Liver (tissue), 9 donors: ENCODE measurements around the gene ADCYAP1R1. TPM values are rescaled to one million over a fixed set of nuclear protein-coding genes. Genes with fewer than 3 reads are reported as not detected.

Experiments
- DNase-seq: peaks from one replicate; pipeline ENCODE4 v3.0.0-alpha.2; 2017; ENCODE audit warnings: low spot score
- H3K27ac ChIP-seq, 2 donors: one replicate each; pipeline ENCODE4 v1.7.0; 2013; ENCODE audit warnings: inconsistent platforms in 2 of 2, low read length in 2 of 2, control low read depth in 1 of 2, low read depth in 1 of 2, mild to moderate bottlenecking in 1 of 2
- H3K27me3 ChIP-seq, 4 donors: one replicate each; pipeline versions ENCODE4 v1.6.1 to v1.7.0; 2013; ENCODE audit warnings: low read length in 3 of 4, inconsistent platforms in 1 of 4, mild to moderate bottlenecking in 1 of 4, moderate library complexity in 1 of 4; ENCODE audit not compliant: control insufficient read depth in 4 of 4, insufficient read depth in 4 of 4
- H3K36me3 ChIP-seq, 4 donors: one replicate each; pipeline versions ENCODE4 v1.6.1 to v1.7.0; 2013; ENCODE audit warnings: low read length in 3 of 4, mild to moderate bottlenecking in 3 of 4, low read depth in 1 of 4, moderate library complexity in 1 of 4; ENCODE audit not compliant: control insufficient read depth in 4 of 4, insufficient read depth in 3 of 4
- H3K4me1 ChIP-seq, 4 donors: one replicate each; pipeline versions ENCODE4 v1.6.1 to v1.7.0; 2013; ENCODE audit warnings: low read length in 3 of 4, mild to moderate bottlenecking in 3 of 4, moderate library complexity in 1 of 4; ENCODE audit not compliant: control insufficient read depth in 4 of 4, insufficient read depth in 4 of 4
- H3K4me3 ChIP-seq, 3 donors: one replicate each; pipeline versions ENCODE4 v1.6.1 to v1.7.0; 2013; ENCODE audit warnings: low read length in 3 of 3, control low read depth in 1 of 3, low read depth in 1 of 3, mild to moderate bottlenecking in 1 of 3
- H3K9ac ChIP-seq, 2 donors: one replicate each; pipeline ENCODE4 v1.7.0; 2013; ENCODE audit warnings: low read length in 2 of 2, mild to moderate bottlenecking in 2 of 2, moderate library complexity in 2 of 2, control low read depth in 1 of 2, low read depth in 1 of 2
- H3K9me3 ChIP-seq, 4 donors: one replicate each; pipeline versions ENCODE4 v1.6.1 to v1.7.0; 2013; ENCODE audit warnings: low read length in 3 of 4; ENCODE audit not compliant: control insufficient read depth in 4 of 4
- EGR1 ChIP-seq, 2 donors: IDR thresholded peaks; 2 replicates each; pipeline ENCODE4 v1.6.1; 2016 to 2018; ENCODE audit warnings: antibody characterized with exemption in 2 of 2, low read depth in 2 of 2
- FOXA1 ChIP-seq: IDR thresholded peaks from 2 replicates; pipeline ENCODE4 v1.6.1; 2016; ENCODE audit warnings: antibody characterized with exemption
- FOXA2 ChIP-seq: IDR thresholded peaks from 2 replicates; pipeline ENCODE4 v1.6.1; 2016; ENCODE audit warnings: antibody characterized with exemption
- GABPA ChIP-seq, 2 donors: IDR thresholded peaks in 1 of 2; conservative IDR thresholded peaks in 1 of 2; 2 replicates each; pipeline ENCODE4 v1.6.1; 2016; ENCODE audit warnings: antibody characterized with exemption in 2 of 2, mild to moderate bottlenecking in 1 of 2, moderate library complexity in 1 of 2
- HNF4A ChIP-seq, 2 donors: conservative IDR thresholded peaks; 2 replicates each; pipeline ENCODE4 v1.6.1; 2016; ENCODE audit warnings: antibody characterized with exemption in 2 of 2, mild to moderate bottlenecking in 2 of 2
- HNF4G ChIP-seq: IDR thresholded peaks from 2 replicates; pipeline ENCODE4 v1.6.1; 2016; ENCODE audit warnings: antibody characterized with exemption
- JUND ChIP-seq, 2 donors: IDR thresholded peaks; 2 replicates each; pipeline ENCODE4 v1.6.1; 2016; ENCODE audit warnings: antibody characterized with exemption in 2 of 2
- NR2F2 ChIP-seq: IDR thresholded peaks from 2 replicates; pipeline ENCODE4 v1.6.1; 2016; ENCODE audit warnings: antibody characterized with exemption
- RAD21 ChIP-seq, 2 donors: IDR thresholded peaks; 2 replicates each; pipeline ENCODE4 v1.6.1; 2016; ENCODE audit warnings: antibody characterized with exemption in 2 of 2, mild to moderate bottlenecking in 2 of 2
- RXRA ChIP-seq, 2 donors: IDR thresholded peaks; 2 replicates each; pipeline ENCODE4 v1.6.1; 2017 to 2018; ENCODE audit warnings: antibody characterized with exemption in 2 of 2, mild to moderate bottlenecking in 1 of 2
- SP1 ChIP-seq: IDR thresholded peaks from 2 replicates; pipeline ENCODE4 v1.6.1; 2018; ENCODE audit warnings: antibody characterized with exemption, mild to moderate bottlenecking
- TAF1 ChIP-seq: conservative IDR thresholded peaks from 2 replicates; pipeline ENCODE4 v1.6.1; 2016; ENCODE audit warnings: antibody characterized with exemption, mild to moderate bottlenecking
- YY1 ChIP-seq: IDR thresholded peaks from 2 replicates; pipeline ENCODE4 v1.6.1; 2016; ENCODE audit warnings: antibody characterized with exemption, mild to moderate bottlenecking
- WGBS: extraction: QIAGEN DNeasy Blood & Tissue Kit; methylation state at CpG from one replicate; pipeline ENCODE4 v1.1.7; 2013; 5-methylcytosine and 5-hydroxymethylcytosine counted together
- polyA plus RNA-seq, 2 donors: library from polyadenylated mRNA; stranded (reverse) in 1 of 2; unstranded in 1 of 2; fragments of 200-250 nt in 1 of 2; fragments of >200 nt in 1 of 2; fragmentation: Nextera tagmentation in 1 of 2; extraction: Ambion mirVana in 1 of 2; gene quantifications; one replicate each; pipeline versions ENCODE4 v1.2.1 to v1.2.3, GENCODE V29; 2013 to 2015
- total RNA-seq, 2 donors: library from RNA; depleted of rRNA; stranded (reverse); fragments of >200 nt; gene quantifications; one replicate each; pipeline ENCODE4 v1.2.3, GENCODE V29; 2014
- TF ChIP-seq, protein P1 (sequence below): IDR thresholded peaks from 2 replicates; pipeline ENCODE4 v1.6.1; 2016; ENCODE audit warnings: antibody characterized with exemption
- TF ChIP-seq, protein P2 (sequence below): fragments of 150-350 bp; IDR thresholded peaks from 2 replicates; pipeline ENCODE4 v1.5.1; 2017; ENCODE audit warnings: improper control_type of control experiment, low read depth, low read length; ENCODE audit not compliant: missing input control
- TF ChIP-seq, protein P3 (sequence below): IDR thresholded peaks from 2 replicates; pipeline ENCODE4 v1.6.1; 2016; ENCODE audit warnings: antibody characterized with exemption
- TF ChIP-seq, protein P4 (sequence below): IDR thresholded peaks from 2 replicates; pipeline ENCODE4 v1.6.1; 2016; ENCODE audit warnings: antibody characterized with exemption
- TF ChIP-seq, protein P5 (sequence below): IDR thresholded peaks from 2 replicates; pipeline ENCODE4 v1.6.1; 2016; ENCODE audit warnings: antibody characterized with exemption, mild to moderate bottlenecking
- donor health status: healthy.
- donor health status: healthy.
- donor health status: healthy.
- donor health status: healthy.
- donor health status: healthy.

The ADCYAP1R1 gene
- total and polyA plus RNA-seq, 4 donors: 0.05 to 0.67 (median 0.12) TPM; not detected in 1

DNA sequence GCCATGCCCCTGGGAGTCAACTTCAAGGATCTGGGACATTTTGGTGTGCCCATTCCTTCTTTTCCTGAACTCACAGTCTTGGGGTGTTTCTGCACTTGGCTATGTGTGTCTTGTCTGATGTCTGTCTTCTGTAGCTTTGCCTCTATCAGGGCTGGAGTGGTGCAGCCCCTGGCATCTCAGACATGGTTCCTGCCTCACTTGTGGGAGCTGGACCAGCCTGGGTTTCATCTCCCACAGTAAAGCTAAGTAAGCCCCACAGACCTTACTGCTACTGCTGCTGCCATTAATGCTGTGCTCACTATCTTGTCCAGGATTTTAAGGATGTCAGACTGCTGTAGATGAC is 59.0 kb downstream of the ADCYAP1R1 start:
- H3K4me3 ChIP-seq: no peak overlapping the region
- no peaks in the 10 kb centered on the region for H3K27me3 ChIP-seq
- no peak overlapping the region for H3K9ac ChIP-seq
- TF ChIP-seq, protein P1, sequence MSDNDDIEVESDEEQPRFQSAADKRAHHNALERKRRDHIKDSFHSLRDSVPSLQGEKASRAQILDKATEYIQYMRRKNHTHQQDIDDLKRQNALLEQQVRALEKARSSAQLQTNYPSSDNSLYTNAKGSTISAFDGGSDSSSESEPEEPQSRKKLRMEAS: no peak
- TF ChIP-seq, protein P2, sequence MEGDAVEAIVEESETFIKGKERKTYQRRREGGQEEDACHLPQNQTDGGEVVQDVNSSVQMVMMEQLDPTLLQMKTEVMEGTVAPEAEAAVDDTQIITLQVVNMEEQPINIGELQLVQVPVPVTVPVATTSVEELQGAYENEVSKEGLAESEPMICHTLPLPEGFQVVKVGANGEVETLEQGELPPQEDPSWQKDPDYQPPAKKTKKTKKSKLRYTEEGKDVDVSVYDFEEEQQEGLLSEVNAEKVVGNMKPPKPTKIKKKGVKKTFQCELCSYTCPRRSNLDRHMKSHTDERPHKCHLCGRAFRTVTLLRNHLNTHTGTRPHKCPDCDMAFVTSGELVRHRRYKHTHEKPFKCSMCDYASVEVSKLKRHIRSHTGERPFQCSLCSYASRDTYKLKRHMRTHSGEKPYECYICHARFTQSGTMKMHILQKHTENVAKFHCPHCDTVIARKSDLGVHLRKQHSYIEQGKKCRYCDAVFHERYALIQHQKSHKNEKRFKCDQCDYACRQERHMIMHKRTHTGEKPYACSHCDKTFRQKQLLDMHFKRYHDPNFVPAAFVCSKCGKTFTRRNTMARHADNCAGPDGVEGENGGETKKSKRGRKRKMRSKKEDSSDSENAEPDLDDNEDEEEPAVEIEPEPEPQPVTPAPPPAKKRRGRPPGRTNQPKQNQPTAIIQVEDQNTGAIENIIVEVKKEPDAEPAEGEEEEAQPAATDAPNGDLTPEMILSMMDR: no peak
- no peak for TF ChIP-seq NR2F2
- no peak for TF ChIP-seq YY1
- TF ChIP-seq SP1: no peak
- no peak for TF ChIP-seq RAD21 (IDR thresholded peaks at IDR 0.05)
- no peak for TF ChIP-seq FOXA2
- TF ChIP-seq FOXA1: no peak
- TF ChIP-seq, protein P3, sequence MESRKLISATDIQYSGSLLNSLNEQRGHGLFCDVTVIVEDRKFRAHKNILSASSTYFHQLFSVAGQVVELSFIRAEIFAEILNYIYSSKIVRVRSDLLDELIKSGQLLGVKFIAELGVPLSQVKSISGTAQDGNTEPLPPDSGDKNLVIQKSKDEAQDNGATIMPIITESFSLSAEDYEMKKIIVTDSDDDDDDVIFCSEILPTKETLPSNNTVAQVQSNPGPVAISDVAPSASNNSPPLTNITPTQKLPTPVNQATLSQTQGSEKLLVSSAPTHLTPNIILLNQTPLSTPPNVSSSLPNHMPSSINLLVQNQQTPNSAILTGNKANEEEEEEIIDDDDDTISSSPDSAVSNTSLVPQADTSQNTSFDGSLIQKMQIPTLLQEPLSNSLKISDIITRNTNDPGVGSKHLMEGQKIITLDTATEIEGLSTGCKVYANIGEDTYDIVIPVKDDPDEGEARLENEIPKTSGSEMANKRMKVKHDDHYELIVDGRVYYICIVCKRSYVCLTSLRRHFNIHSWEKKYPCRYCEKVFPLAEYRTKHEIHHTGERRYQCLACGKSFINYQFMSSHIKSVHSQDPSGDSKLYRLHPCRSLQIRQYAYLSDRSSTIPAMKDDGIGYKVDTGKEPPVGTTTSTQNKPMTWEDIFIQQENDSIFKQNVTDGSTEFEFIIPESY: no peak
- no peak for TF ChIP-seq HNF4G
- no peak for TF ChIP-seq HNF4A (conservative IDR thresholded peaks at IDR 0.05)
- TF ChIP-seq, protein P4, sequence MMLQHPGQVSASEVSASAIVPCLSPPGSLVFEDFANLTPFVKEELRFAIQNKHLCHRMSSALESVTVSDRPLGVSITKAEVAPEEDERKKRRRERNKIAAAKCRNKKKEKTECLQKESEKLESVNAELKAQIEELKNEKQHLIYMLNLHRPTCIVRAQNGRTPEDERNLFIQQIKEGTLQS: no peak
- TF ChIP-seq EGR1 (IDR thresholded peaks at IDR 0.05; ENCODE audit: low read depth in 2 of 2): no peak
- TF ChIP-seq GABPA (IDR thresholded peaks at IDR 0.05 in 1 of 2, conservative IDR thresholded peaks at IDR 0.05 in 1 of 2): no peak
- no peak for TF ChIP-seq TAF1
- no peak for TF ChIP-seq RXRA (IDR thresholded peaks at IDR 0.05)
- TF ChIP-seq, protein P5, sequence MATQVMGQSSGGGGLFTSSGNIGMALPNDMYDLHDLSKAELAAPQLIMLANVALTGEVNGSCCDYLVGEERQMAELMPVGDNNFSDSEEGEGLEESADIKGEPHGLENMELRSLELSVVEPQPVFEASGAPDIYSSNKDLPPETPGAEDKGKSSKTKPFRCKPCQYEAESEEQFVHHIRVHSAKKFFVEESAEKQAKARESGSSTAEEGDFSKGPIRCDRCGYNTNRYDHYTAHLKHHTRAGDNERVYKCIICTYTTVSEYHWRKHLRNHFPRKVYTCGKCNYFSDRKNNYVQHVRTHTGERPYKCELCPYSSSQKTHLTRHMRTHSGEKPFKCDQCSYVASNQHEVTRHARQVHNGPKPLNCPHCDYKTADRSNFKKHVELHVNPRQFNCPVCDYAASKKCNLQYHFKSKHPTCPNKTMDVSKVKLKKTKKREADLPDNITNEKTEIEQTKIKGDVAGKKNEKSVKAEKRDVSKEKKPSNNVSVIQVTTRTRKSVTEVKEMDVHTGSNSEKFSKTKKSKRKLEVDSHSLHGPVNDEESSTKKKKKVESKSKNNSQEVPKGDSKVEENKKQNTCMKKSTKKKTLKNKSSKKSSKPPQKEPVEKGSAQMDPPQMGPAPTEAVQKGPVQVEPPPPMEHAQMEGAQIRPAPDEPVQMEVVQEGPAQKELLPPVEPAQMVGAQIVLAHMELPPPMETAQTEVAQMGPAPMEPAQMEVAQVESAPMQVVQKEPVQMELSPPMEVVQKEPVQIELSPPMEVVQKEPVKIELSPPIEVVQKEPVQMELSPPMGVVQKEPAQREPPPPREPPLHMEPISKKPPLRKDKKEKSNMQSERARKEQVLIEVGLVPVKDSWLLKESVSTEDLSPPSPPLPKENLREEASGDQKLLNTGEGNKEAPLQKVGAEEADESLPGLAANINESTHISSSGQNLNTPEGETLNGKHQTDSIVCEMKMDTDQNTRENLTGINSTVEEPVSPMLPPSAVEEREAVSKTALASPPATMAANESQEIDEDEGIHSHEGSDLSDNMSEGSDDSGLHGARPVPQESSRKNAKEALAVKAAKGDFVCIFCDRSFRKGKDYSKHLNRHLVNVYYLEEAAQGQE: no peak
- no peak for TF ChIP-seq JUND (IDR thresholded peaks at IDR 0.05)
- H3K9me3 ChIP-seq: no peaks in the 10 kb centered on the region
- no peaks in the 10 kb centered on the region for H3K4me1 ChIP-seq
- no peak for DNase-seq
- no peaks in the 10 kb centered on the region for H3K36me3 ChIP-seq
- H3K27ac ChIP-seq: no peak overlapping the region

DNA sequence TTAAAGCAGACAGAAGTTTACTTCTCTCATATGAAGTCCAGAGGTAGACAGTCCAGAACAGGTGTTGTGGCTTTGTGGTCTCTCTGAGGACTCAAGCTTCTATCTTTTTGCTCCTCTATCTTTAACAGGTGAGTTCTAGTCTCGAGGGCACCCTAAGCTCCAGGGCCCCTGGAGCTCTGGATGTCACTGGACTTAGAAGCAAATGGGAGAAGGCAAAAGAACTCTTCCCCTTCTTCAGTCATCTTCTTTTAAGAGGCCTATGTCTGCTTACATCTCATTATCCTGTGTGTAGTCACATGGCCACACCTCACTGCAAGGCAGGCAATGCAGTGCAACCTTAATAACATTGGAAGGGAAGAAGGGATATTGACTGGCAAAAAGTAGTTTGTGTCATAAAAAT is 61.6 kb downstream of the ADCYAP1R1 start:
- no peak overlapping the region for H3K9ac ChIP-seq
- TF ChIP-seq JUND (IDR thresholded peaks at IDR 0.05): no peak
- no peak for TF ChIP-seq SP1
- TF ChIP-seq, protein P3: no peak
- TF ChIP-seq, protein P2: no peak
- no peak for TF ChIP-seq FOXA1
- no peak for TF ChIP-seq GABPA (IDR thresholded peaks at IDR 0.05 in 1 of 2, conservative IDR thresholded peaks at IDR 0.05 in 1 of 2)
- TF ChIP-seq EGR1 (IDR thresholded peaks at IDR 0.05; ENCODE audit: low read depth in 2 of 2): no peak
- TF ChIP-seq TAF1: no peak
- TF ChIP-seq NR2F2: no peak
- TF ChIP-seq, protein P1: no peak
- TF ChIP-seq RAD21 (IDR thresholded peaks at IDR 0.05): no peak
- TF ChIP-seq, protein P4: no peak
- no peak for TF ChIP-seq YY1

More for the DNA sequence above, 61.6 kb downstream of the ADCYAP1R1 start:
- no peaks in the 10 kb centered on the region for H3K9me3 ChIP-seq
- H3K27me3 ChIP-seq: no peaks in the 10 kb centered on the region
- no peak overlapping the region for H3K27ac ChIP-seq
- no peaks in the 10 kb centered on the region for H3K36me3 ChIP-seq
- H3K4me1 ChIP-seq: no peaks in the 10 kb centered on the region
- no peak overlapping the region for H3K4me3 ChIP-seq
- no peak for DNase-seq
- 20% methylated on average over 1 of the region's 1 CpG for WGBS
